A549 (cell line): Measurements from ENCODE around the gene SSH2. TPM values are rescaled to one million over a fixed set of nuclear protein-coding genes. Genes with fewer than 3 reads are reported as not detected.
A peak's percentile ranks its signal among the peaks of the same experiment; 100 is the strongest.

ENCODE experiments used
- ATOH8 ChIP-seq: fragments of 250-450 bp; sonication (Bioruptor Pico); IDR thresholded peaks from 2 replicates; pipeline ENCODE4 v1.5.0; 2020; ENCODE audit warnings: low read depth, mild to moderate bottlenecking, moderate library complexity
- BCL3 ChIP-seq: fragments of >200 bp; sonication (Bioruptor Twin); formaldehyde crosslinking; IDR thresholded peaks from 3 replicates; pipeline ENCODE4 v1.6.1; 2016
- BHLHE40 ChIP-seq: IDR thresholded peaks from 2 replicates; pipeline ENCODE4 v1.6.1; 2012; ENCODE audit warnings: low read depth, low read length, inconsistent platforms
- CBX2 ChIP-seq: fragments of 200-600 bp; sonication (generic); IDR thresholded peaks from 2 replicates; pipeline ENCODE4 v1.6.1; 2016; ENCODE audit warnings: low read depth, mild to moderate bottlenecking, borderline replicate concordance
- CHD2 ChIP-seq: fragments of 150-350 bp; IDR thresholded peaks from 2 replicates; pipeline ENCODE4 v1.6.1; 2014; ENCODE audit warnings: low read length; ENCODE audit not compliant: partially characterized antibody
- CHD4 ChIP-seq: fragments of 200-600 bp; sonication (generic); IDR thresholded peaks from 2 replicates; pipeline ENCODE4 v1.6.1; 2016; ENCODE audit warnings: antibody characterized with exemption, mild to moderate bottlenecking, borderline replicate concordance
- CTCF ChIP-seq: fragments of >200 bp; sonication (Bioruptor Twin); formaldehyde crosslinking; IDR thresholded peaks from 3 replicates; pipeline ENCODE4 v1.5.1; 2016
- EHF ChIP-seq: fragments of 250-450 bp; sonication (Bioruptor Pico); IDR thresholded peaks from 2 replicates; pipeline ENCODE4 v1.5.0; 2020; ENCODE audit warnings: mild to moderate bottlenecking
- ESRRA ChIP-seq: fragments of 150-350 bp; IDR thresholded peaks from 2 replicates; pipeline ENCODE4 v1.6.1; 2014; ENCODE audit warnings: mild to moderate bottlenecking, low read length, borderline replicate concordance
- HEYL ChIP-seq: fragments of 250-450 bp; sonication (Bioruptor Pico); IDR thresholded peaks from 2 replicates; pipeline ENCODE4 v1.8.0; 2021; ENCODE audit warnings: mild to moderate bottlenecking, moderate library complexity
- HMGXB4 ChIP-seq: fragments of 250-450 bp; sonication (Bioruptor Pico); IDR thresholded peaks from 2 replicates; pipeline ENCODE4 v1.5.0; 2021; ENCODE audit warnings: mild to moderate bottlenecking, moderate library complexity, borderline replicate concordance
- HOXA7 ChIP-seq: fragments of 250-450 bp; sonication (Bioruptor Pico); IDR thresholded peaks from 2 replicates; pipeline ENCODE4 v1.5.0; 2020; ENCODE audit warnings: mild to moderate bottlenecking, moderate library complexity
- HOXB13 ChIP-seq: fragments of 250-450 bp; sonication (Bioruptor Pico); IDR thresholded peaks from 2 replicates; pipeline ENCODE4 v1.5.0; 2020; ENCODE audit warnings: low read depth, mild to moderate bottlenecking, moderate library complexity
- JUN ChIP-seq, 2 experiments: fragments of >200 bp; sonication (Bioruptor Twin); formaldehyde crosslinking; IDR thresholded peaks; 2 replicates in 1 of 2; 3 replicates in 1 of 2; pipeline ENCODE4 v1.6.1; 2016 to 2017
- JUNB ChIP-seq: fragments of >200 bp; sonication (Bioruptor Twin); formaldehyde crosslinking; IDR thresholded peaks from 2 replicates; pipeline ENCODE4 v1.6.1; 2016
- KDM1A ChIP-seq: fragments of 200-600 bp; sonication (generic); IDR thresholded peaks from 2 replicates; pipeline ENCODE4 v1.6.1; 2016; ENCODE audit warnings: low read depth, mild to moderate bottlenecking
- KDM5A ChIP-seq: fragments of 200-600 bp; sonication (generic); IDR thresholded peaks from 2 replicates; pipeline ENCODE4 v1.6.1; 2016; ENCODE audit warnings: antibody characterized with exemption, mild to moderate bottlenecking
- MAZ ChIP-seq: fragments of 150-350 bp; IDR thresholded peaks from 2 replicates; pipeline ENCODE4 v1.6.1; 2014; ENCODE audit warnings: antibody characterized with exemption, low read depth, low read length, borderline replicate concordance
- NFE2L2 ChIP-seq: fragments of 150-350 bp; conservative IDR thresholded peaks from 2 replicates; pipeline ENCODE4 v1.6.1; 2014; ENCODE audit warnings: low read length
- NPAS2 ChIP-seq: fragments of 250-450 bp; sonication (Bioruptor Pico); IDR thresholded peaks from 2 replicates; pipeline ENCODE4 v1.8.0; 2022; ENCODE audit warnings: mild to moderate bottlenecking, moderate library complexity, borderline replicate concordance
- NR3C1 ChIP-seq: fragments of >200 bp; sonication (Bioruptor Twin); formaldehyde crosslinking; IDR thresholded peaks from 3 replicates; pipeline ENCODE4 v1.6.1; 2017
- PHF8 ChIP-seq: fragments of 200-600 bp; sonication (generic); IDR thresholded peaks from 2 replicates; pipeline ENCODE4 v1.6.1; 2016; ENCODE audit warnings: low read depth, mild to moderate bottlenecking, antibody characterized with exemption, moderate library complexity, borderline replicate concordance
- POLR2A ChIP-seq: IDR thresholded peaks from 2 replicates; pipeline ENCODE4 v1.6.1; 2012; ENCODE audit warnings: mild to moderate bottlenecking, low read length
- POLR2AphosphoS2 ChIP-seq: conservative IDR thresholded peaks from 2 replicates; pipeline ENCODE4 v1.6.1; 2012; ENCODE audit warnings: low read length, improper control_type of control experiment, inconsistent platforms
- RAD21 ChIP-seq, 2 experiments: fragments of >200 bp in 1 of 2; sonication (Bioruptor Twin) in 1 of 2; formaldehyde crosslinking in 1 of 2; IDR thresholded peaks in 1 of 2; conservative IDR thresholded peaks in 1 of 2; 2 replicates in 1 of 2; 3 replicates in 1 of 2; pipeline ENCODE4 v1.6.1; 2012 to 2018; ENCODE audit warnings: inconsistent platforms in 1 of 2
- SMC3 ChIP-seq: fragments of >200 bp; sonication (Bioruptor Twin); formaldehyde crosslinking; IDR thresholded peaks from 3 replicates; pipeline ENCODE4 v1.6.1; 2018; ENCODE audit warnings: inconsistent platforms
- TFCP2L1 ChIP-seq: fragments of 250-450 bp; sonication (Bioruptor Pico); IDR thresholded peaks from 2 replicates; pipeline ENCODE4 v1.5.0; 2021; ENCODE audit warnings: mild to moderate bottlenecking
- TP53 ChIP-seq: fragments of 250-450 bp; sonication (Bioruptor Pico); IDR thresholded peaks from 2 replicates; pipeline ENCODE4 v1.5.0; 2021; ENCODE audit warnings: mild to moderate bottlenecking, moderate library complexity
- ZC3H11A ChIP-seq: fragments of 450-650 bp; IDR thresholded peaks from 2 replicates; pipeline ENCODE4 v1.6.1; 2014; ENCODE audit warnings: antibody characterized with exemption, mild to moderate bottlenecking
- ZFP36 ChIP-seq: fragments of 450-650 bp; IDR thresholded peaks from 2 replicates; pipeline ENCODE4 v1.6.1; 2014; ENCODE audit warnings: borderline replicate concordance; ENCODE audit not compliant: partially characterized antibody
- polyA plus RNA-seq, 4 experiments: library from polyadenylated mRNA; depleted of rRNA in 3 of 4; stranded (reverse); fragments of >200 nt; fragmentation: RNase III in 1 of 4; extraction: RNeasy Plus Mini Kit Qiagen cat#74134 plus additional on column Dnase treatment in 1 of 4; gene quantifications; 2 replicates in 3 of 4; 3 replicates in 1 of 4; pipeline ENCODE4 v1.2.3, GENCODE V29; 2011 to 2017

SSH2 gene
- polyA plus RNA-seq, 2 of the 4 experiments (the other 2 are of a cell fraction), result 20.7 to 24.5 TPM

- TF ChIP-seq RAD21 (conservative IDR thresholded peaks at IDR 0.05 in 1 of 2, IDR thresholded peaks at IDR 0.05 in 1 of 2) (no peak), HMGXB4 (CRISPR knock-in tag) (peak; percentile 15; the same call in 1 of the 2 replicates), MAZ (no peak), HOXA7 (CRISPR knock-in tag) (0 out of 2 replicates have a peak, but pooled peaks have one; percentile 63), ZFP36 (no peak), HOXB13 (CRISPR knock-in tag) (peak; percentile 87; the same call in 1 of the 2 replicates), SMC3 (no peak), KDM5A (no peak), TFCP2L1 (peak; percentile 78; the same call in 1 of the 2 replicates), HEYL (CRISPR knock-in tag) (no peak; the same call in 1 of the 2 replicates), POLR2A (peak; percentile 33), NPAS2 (CRISPR knock-in tag) (peak; percentile 48; the same call in 1 of the 2 replicates), ATOH8 (peak; percentile 86), PHF8 (peak; percentile 57; the same call in 1 of the 2 replicates), NFE2L2 (no peak), POLR2AphosphoS2 (no peak), JUN (IDR thresholded peaks at IDR 0.05) (peak; percentile 65 to 78; a peak in 4 of 5 replicates), TP53 (0 out of 2 replicates have a peak, but pooled peaks have one; percentile 68), KDM1A (no peak), CTCF (no peak), BCL3 (no peak), CBX2 (no peak), NR3C1 (no peak), CHD2 (no peak), BHLHE40 (no peak), EHF (CRISPR knock-in tag) (peak; percentile 87), CHD4 (0 out of 2 replicates have a peak, but pooled peaks have one; percentile 49), ESRRA (no peak), JUNB (no peak), ZC3H11A (no peak)
These were observed 338.8 kb downstream of the SSH2 start (continued) for GRCh38 chr17:29591146-29591736.
